DOHH2 (cell line): ENCODE results near the gene SKAP1.

Source experiments
- EZH2phosphoT487 ChIP-seq: fragments of 200-600 bp; sonication (generic); IDR thresholded peaks from 2 replicates; pipeline ENCODE4 v1.6.1; 2017; ENCODE audit warnings: borderline replicate concordance, mild to moderate bottlenecking, antibody characterized with exemption, low read length, moderate library complexity, mixed read lengths
- TF ChIP-seq, protein P1 (sequence below): fragments of 200-600 bp; sonication (generic); IDR thresholded peaks from one replicate; pipeline ENCODE4 v1.5.1; 2014; ENCODE audit warnings: antibody characterized with exemption, mild to moderate bottlenecking, low read depth, low read length; ENCODE audit not compliant: poor library complexity, severe bottlenecking

DNA sequence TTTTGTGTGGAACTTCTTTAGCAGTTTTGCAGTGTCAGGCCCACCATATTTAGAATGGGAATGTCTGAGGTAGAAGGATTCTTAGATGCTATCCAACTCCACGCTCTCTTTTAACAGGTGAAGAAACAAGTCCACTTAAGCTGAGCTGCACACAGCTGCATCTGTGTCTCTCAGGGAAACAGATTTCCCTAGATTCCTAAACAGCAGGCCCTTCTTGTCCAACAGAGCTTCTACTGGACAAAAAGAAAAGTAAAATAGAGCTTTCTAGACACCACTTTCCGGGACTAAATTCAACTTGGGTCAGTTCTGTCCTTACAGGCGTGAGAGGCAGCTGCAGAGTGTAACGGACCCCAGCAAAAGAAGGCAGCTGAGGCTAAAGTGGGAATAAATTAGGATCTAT is 270.8 kb downstream of the SKAP1 start:
- TF ChIP-seq, protein P1, sequence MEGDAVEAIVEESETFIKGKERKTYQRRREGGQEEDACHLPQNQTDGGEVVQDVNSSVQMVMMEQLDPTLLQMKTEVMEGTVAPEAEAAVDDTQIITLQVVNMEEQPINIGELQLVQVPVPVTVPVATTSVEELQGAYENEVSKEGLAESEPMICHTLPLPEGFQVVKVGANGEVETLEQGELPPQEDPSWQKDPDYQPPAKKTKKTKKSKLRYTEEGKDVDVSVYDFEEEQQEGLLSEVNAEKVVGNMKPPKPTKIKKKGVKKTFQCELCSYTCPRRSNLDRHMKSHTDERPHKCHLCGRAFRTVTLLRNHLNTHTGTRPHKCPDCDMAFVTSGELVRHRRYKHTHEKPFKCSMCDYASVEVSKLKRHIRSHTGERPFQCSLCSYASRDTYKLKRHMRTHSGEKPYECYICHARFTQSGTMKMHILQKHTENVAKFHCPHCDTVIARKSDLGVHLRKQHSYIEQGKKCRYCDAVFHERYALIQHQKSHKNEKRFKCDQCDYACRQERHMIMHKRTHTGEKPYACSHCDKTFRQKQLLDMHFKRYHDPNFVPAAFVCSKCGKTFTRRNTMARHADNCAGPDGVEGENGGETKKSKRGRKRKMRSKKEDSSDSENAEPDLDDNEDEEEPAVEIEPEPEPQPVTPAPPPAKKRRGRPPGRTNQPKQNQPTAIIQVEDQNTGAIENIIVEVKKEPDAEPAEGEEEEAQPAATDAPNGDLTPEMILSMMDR = no peak
- no peak for TF ChIP-seq EZH2phosphoT487
